ENCODE measurements around the gene ZC3H6.

GRCh38 chr2:112243233-112243632 lies 32.2 kb upstream of the ZC3H6 start:
- no peak for TF ChIP-seq POLR2A (IDR thresholded peaks at IDR 0.05)
- TF ChIP-seq, protein P1, sequence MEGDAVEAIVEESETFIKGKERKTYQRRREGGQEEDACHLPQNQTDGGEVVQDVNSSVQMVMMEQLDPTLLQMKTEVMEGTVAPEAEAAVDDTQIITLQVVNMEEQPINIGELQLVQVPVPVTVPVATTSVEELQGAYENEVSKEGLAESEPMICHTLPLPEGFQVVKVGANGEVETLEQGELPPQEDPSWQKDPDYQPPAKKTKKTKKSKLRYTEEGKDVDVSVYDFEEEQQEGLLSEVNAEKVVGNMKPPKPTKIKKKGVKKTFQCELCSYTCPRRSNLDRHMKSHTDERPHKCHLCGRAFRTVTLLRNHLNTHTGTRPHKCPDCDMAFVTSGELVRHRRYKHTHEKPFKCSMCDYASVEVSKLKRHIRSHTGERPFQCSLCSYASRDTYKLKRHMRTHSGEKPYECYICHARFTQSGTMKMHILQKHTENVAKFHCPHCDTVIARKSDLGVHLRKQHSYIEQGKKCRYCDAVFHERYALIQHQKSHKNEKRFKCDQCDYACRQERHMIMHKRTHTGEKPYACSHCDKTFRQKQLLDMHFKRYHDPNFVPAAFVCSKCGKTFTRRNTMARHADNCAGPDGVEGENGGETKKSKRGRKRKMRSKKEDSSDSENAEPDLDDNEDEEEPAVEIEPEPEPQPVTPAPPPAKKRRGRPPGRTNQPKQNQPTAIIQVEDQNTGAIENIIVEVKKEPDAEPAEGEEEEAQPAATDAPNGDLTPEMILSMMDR (IDR thresholded peaks at IDR 0.05), result no peak
